ENCODE results near the gene TESK2.
"Not testable (repeated sequence)": the region's sequence is repeated elsewhere in the genome, so short reads cannot be mapped to it uniquely, and the experiment has no call there.

TESK2 gene

DNA sequence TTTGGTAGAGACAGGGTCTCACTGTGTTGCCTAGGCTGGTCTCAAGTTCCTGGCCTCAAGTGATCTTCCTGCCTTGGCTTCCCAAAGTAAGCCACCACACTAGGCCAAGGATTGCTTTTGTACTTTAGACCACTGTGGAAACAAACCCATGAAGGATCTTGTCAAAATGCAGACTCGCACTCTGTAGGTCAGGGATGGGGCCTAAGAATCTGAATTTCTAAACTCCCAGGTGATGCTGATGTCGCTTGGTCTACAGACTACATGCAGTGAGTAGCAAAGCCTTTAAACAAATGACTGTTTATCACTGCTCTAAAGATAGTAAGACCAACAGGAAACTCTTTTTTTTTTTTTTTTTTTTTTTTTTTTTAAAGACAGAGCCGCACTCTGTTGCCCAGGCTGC, 96.6 kb downstream of the TESK2 start:
- peaks cover 15% of the 10 kb centered on the region for H3K4me1 ChIP-seq (ENCODE audit: control insufficient read depth, insufficient read depth, low read length, unreplicated experiment)
- H2AFZ ChIP-seq (ENCODE audit: low read length, unreplicated experiment), result no peak overlapping the region
- no peaks in the 10 kb centered on the region for H3K27me3 ChIP-seq (ENCODE audit: insufficient read depth, low read length)
- no peaks in the 10 kb centered on the region for H3K36me3 ChIP-seq (ENCODE audit: insufficient read depth, low read length)
- H3K4me3 ChIP-seq (ENCODE audit: low read depth, low read length), result no peak overlapping the region
- H3K27ac ChIP-seq (ENCODE audit: low read depth, low read length), result peak overlapping the region; percentile 58; the same call in 1 of the 2 replicates
- H3K79me2 ChIP-seq (ENCODE audit: control insufficient read depth, insufficient read depth, low read length, unreplicated experiment), result no peaks in the 10 kb centered on the region

GRCh38 chr1:45393718-45394302, 97.2 kb downstream of the TESK2 start:
- Histone ChIP-seq H3K27ac (ENCODE audit: low read depth, low read length) (peak overlapping the region; percentile 58), H3K4me1 (ENCODE audit: control insufficient read depth, insufficient read depth, low read length, unreplicated experiment) (peaks cover 15% of the 10 kb centered on the region), H3K4me3 (ENCODE audit: low read depth, low read length) (no peak overlapping the region; the same call in 1 of the 2 replicates), H3K27me3 (ENCODE audit: insufficient read depth, low read length) (no peaks in the 10 kb centered on the region), H3K36me3 (ENCODE audit: insufficient read depth, low read length) (no peaks in the 10 kb centered on the region), H3K79me2 (ENCODE audit: control insufficient read depth, insufficient read depth, low read length, unreplicated experiment) (no peaks in the 10 kb centered on the region), H2AFZ (ENCODE audit: low read length, unreplicated experiment) (peak overlapping the region; percentile 5)

DNA sequence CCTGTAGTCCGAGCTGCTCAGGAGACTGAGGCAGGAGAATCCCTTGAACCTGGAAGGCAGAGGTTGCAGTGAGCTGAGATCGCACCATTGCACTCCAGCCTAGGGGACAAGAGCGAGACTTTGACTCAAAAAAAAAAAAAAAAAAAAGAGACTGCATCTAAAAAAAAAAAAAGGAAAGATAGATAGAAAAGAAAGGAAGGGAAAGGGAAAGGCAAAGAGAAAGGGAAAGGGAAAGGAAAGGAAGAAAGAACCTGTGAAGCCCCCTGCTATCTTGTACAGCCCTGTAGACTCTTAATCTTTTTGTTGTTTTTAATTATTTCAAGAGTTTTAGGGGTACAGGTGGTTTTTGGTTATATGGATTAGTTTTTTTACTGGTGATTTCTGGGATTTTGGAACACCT, 104.7 kb downstream of the TESK2 start:
- Histone ChIP-seq H2AFZ (ENCODE audit: low read length, unreplicated experiment) (no peak overlapping the region), H3K4me3 (ENCODE audit: low read depth, low read length) (no peak overlapping the region), H3K27ac (ENCODE audit: low read depth, low read length) (no peak overlapping the region), H3K27me3 (ENCODE audit: insufficient read depth, low read length) (no peaks in the 10 kb centered on the region), H3K79me2 (ENCODE audit: control insufficient read depth, insufficient read depth, low read length, unreplicated experiment) (no peaks in the 10 kb centered on the region), H3K4me1 (ENCODE audit: control insufficient read depth, insufficient read depth, low read length, unreplicated experiment) (no peaks in the 10 kb centered on the region), H3K36me3 (ENCODE audit: insufficient read depth, low read length) (no peaks in the 10 kb centered on the region)

GRCh38 chr1:45385302-45385701, 105.7 kb downstream of the TESK2 start:
- Histone ChIP-seq H3K27ac (ENCODE audit: low read depth, low read length) (no peak overlapping the region), H3K79me2 (ENCODE audit: control insufficient read depth, insufficient read depth, low read length, unreplicated experiment) (no peaks in the 10 kb centered on the region), H3K4me3 (ENCODE audit: low read depth, low read length) (no peak overlapping the region), H3K4me1 (ENCODE audit: control insufficient read depth, insufficient read depth, low read length, unreplicated experiment) (no peaks in the 10 kb centered on the region), H2AFZ (ENCODE audit: low read length, unreplicated experiment) (no peak overlapping the region), H3K27me3 (ENCODE audit: insufficient read depth, low read length) (no peaks in the 10 kb centered on the region), H3K36me3 (ENCODE audit: insufficient read depth, low read length) (no peaks in the 10 kb centered on the region)

- not testable (repeated sequence) for H3K27ac ChIP-seq (ENCODE audit: low read depth, low read length); H3K79me2 ChIP-seq (ENCODE audit: control insufficient read depth, insufficient read depth, low read length, unreplicated experiment); H2AFZ ChIP-seq (ENCODE audit: low read length, unreplicated experiment); H3K36me3 ChIP-seq (ENCODE audit: insufficient read depth, low read length); H3K4me1 ChIP-seq (ENCODE audit: control insufficient read depth, insufficient read depth, low read length, unreplicated experiment); H3K4me3 ChIP-seq (ENCODE audit: low read depth, low read length); H3K27me3 ChIP-seq (ENCODE audit: insufficient read depth, low read length)
These were observed 106.8 kb downstream of the TESK2 start for GRCh38 chr1:45384213-45384612.

GRCh38 chr1:45383191-45383590, 107.8 kb downstream of the TESK2 start:
- H3K27me3 ChIP-seq (ENCODE audit: insufficient read depth, low read length), result no peaks in the 10 kb centered on the region
- H3K36me3 ChIP-seq (ENCODE audit: insufficient read depth, low read length), result no peaks in the 10 kb centered on the region
- no peak overlapping the region for H3K27ac ChIP-seq (ENCODE audit: low read depth, low read length)
- H2AFZ ChIP-seq (ENCODE audit: low read length, unreplicated experiment), result no peak overlapping the region
- H3K4me1 ChIP-seq (ENCODE audit: control insufficient read depth, insufficient read depth, low read length, unreplicated experiment), result no peaks in the 10 kb centered on the region
- H3K4me3 ChIP-seq (ENCODE audit: low read depth, low read length), result no peak overlapping the region
- no peaks in the 10 kb centered on the region for H3K79me2 ChIP-seq (ENCODE audit: control insufficient read depth, insufficient read depth, low read length, unreplicated experiment)

DNA sequence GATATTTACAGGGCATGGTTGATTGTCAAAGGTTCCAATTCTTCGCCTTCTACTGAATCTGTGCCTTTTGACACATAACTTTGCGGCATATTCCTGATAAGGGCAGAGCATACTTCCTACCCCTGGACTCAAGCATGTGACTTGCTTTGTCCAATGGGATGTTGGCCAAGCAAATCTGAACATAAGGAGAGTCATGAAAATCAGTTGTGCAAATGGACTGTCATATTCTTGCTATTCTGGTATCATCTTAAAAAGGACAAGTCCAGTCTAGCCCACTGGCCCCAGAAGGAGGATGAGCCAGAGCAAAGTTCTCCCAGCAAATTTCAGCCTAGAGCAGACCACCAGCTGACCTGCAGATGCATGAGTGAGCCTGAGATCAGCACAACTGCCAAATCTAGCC, 109.7 kb downstream of the TESK2 start:
- no peaks in the 10 kb centered on the region for H3K36me3 ChIP-seq (ENCODE audit: insufficient read depth, low read length)
- no peak overlapping the region for H3K27ac ChIP-seq (ENCODE audit: low read depth, low read length)
- no peak overlapping the region for H2AFZ ChIP-seq (ENCODE audit: low read length, unreplicated experiment)
- H3K79me2 ChIP-seq (ENCODE audit: control insufficient read depth, insufficient read depth, low read length, unreplicated experiment), result no peaks in the 10 kb centered on the region
- no peaks in the 10 kb centered on the region for H3K27me3 ChIP-seq (ENCODE audit: insufficient read depth, low read length)
- H3K4me3 ChIP-seq (ENCODE audit: low read depth, low read length), result no peak overlapping the region
- no peaks in the 10 kb centered on the region for H3K4me1 ChIP-seq (ENCODE audit: control insufficient read depth, insufficient read depth, low read length, unreplicated experiment)

DNA sequence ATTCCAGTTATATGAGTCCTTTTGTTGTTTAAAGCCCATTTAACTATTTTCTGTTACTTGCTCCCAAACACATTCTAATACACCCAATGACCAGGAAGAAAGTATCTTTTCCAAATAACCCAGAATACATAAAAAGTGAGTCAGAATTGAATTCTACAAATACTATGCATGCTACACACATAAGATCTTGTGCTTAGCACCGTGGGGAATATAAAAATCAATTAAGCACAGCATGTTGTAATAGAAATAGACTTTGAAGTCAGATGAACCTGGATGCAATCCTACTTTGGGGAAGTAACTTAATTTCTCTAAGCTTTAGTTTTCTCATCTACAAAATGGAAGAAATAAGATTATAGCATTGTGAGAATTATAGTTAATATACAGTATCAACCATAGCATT, 110.2 kb downstream of the TESK2 start:
- no peaks in the 10 kb centered on the region for H3K4me1 ChIP-seq (ENCODE audit: control insufficient read depth, insufficient read depth, low read length, unreplicated experiment)
- no peak overlapping the region for H3K4me3 ChIP-seq (ENCODE audit: low read depth, low read length)
- H2AFZ ChIP-seq (ENCODE audit: low read length, unreplicated experiment), result no peak overlapping the region
- H3K36me3 ChIP-seq (ENCODE audit: insufficient read depth, low read length), result no peaks in the 10 kb centered on the region
- H3K79me2 ChIP-seq (ENCODE audit: control insufficient read depth, insufficient read depth, low read length, unreplicated experiment), result no peaks in the 10 kb centered on the region
- H3K27ac ChIP-seq (ENCODE audit: low read depth, low read length), result no peak overlapping the region
- no peaks in the 10 kb centered on the region for H3K27me3 ChIP-seq (ENCODE audit: insufficient read depth, low read length)

DNA sequence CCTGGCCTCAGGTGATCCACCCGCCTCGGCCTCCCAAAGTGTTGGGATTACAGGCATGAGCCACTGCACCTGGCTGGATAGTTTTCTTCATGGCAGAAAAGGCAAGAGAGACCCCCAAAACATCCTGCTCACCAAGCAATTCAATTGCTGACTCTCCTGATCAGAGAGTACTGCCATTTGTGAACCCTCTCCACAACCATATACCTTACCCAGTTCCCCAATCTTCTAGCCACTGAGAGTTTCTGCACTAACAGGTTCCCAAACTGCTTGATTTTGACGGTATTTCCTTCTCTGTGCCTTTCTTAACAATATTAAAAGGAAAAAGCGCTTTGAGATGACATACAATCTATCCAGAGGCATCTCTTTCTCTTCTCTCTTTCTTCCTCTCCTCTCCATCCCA, 110.8 kb downstream of the TESK2 start:
- no peaks in the 10 kb centered on the region for H3K79me2 ChIP-seq (ENCODE audit: control insufficient read depth, insufficient read depth, low read length, unreplicated experiment)
- H3K27ac ChIP-seq (ENCODE audit: low read depth, low read length), result no peak overlapping the region
- no peaks in the 10 kb centered on the region for H3K27me3 ChIP-seq (ENCODE audit: insufficient read depth, low read length)
- H3K36me3 ChIP-seq (ENCODE audit: insufficient read depth, low read length), result no peaks in the 10 kb centered on the region
- no peaks in the 10 kb centered on the region for H3K4me1 ChIP-seq (ENCODE audit: control insufficient read depth, insufficient read depth, low read length, unreplicated experiment)
- no peak overlapping the region for H3K4me3 ChIP-seq (ENCODE audit: low read depth, low read length)
- H2AFZ ChIP-seq (ENCODE audit: low read length, unreplicated experiment), result no peak overlapping the region

GRCh38 chr1:45379524-45379923, 111.4 kb downstream of the TESK2 start:
- Histone ChIP-seq H3K79me2 (ENCODE audit: control insufficient read depth, insufficient read depth, low read length, unreplicated experiment) (no peaks in the 10 kb centered on the region), H3K4me1 (ENCODE audit: control insufficient read depth, insufficient read depth, low read length, unreplicated experiment) (no peaks in the 10 kb centered on the region), H3K36me3 (ENCODE audit: insufficient read depth, low read length) (no peaks in the 10 kb centered on the region), H3K27ac (ENCODE audit: low read depth, low read length) (no peak overlapping the region), H3K27me3 (ENCODE audit: insufficient read depth, low read length) (no peaks in the 10 kb centered on the region), H2AFZ (ENCODE audit: low read length, unreplicated experiment) (no peak overlapping the region), H3K4me3 (ENCODE audit: low read depth, low read length) (no peak overlapping the region)

- no peak overlapping the region for H3K4me3 ChIP-seq (ENCODE audit: low read depth, low read length)
- no peak overlapping the region for H3K27ac ChIP-seq (ENCODE audit: low read depth, low read length)
- no peaks in the 10 kb centered on the region for H3K4me1 ChIP-seq (ENCODE audit: control insufficient read depth, insufficient read depth, low read length, unreplicated experiment)
- no peaks in the 10 kb centered on the region for H3K79me2 ChIP-seq (ENCODE audit: control insufficient read depth, insufficient read depth, low read length, unreplicated experiment)
- H3K36me3 ChIP-seq (ENCODE audit: insufficient read depth, low read length), result no peaks in the 10 kb centered on the region
- no peak overlapping the region for H2AFZ ChIP-seq (ENCODE audit: low read length, unreplicated experiment)
- no peaks in the 10 kb centered on the region for H3K27me3 ChIP-seq (ENCODE audit: insufficient read depth, low read length)
These were observed 112.8 kb downstream of the TESK2 start for GRCh38 chr1:45378184-45378583.
